Parathyroid adenoma (tissue), 2 donors: ENCODE data around the gene MGAT4B.

Experiments used
- H2AFZ ChIP-seq: fragments of 300-600 bp; sonication (generic); one replicate; pipeline ENCODE4 v1.7.0; 2017; ENCODE audit warnings: antibody characterized with exemption, mild to moderate bottlenecking
- H3K27ac ChIP-seq: fragments of 300-600 bp; sonication (generic); one replicate; pipeline ENCODE4 v1.7.0; 2017
- H3K27me3 ChIP-seq: fragments of 300-600 bp; sonication (generic); one replicate; pipeline ENCODE4 v1.7.0; 2017; ENCODE audit warnings: low read length; ENCODE audit not compliant: control insufficient read depth, insufficient read depth
- H3K36me3 ChIP-seq: fragments of 300-600 bp; sonication (generic); one replicate; pipeline ENCODE4 v1.7.0; 2017; ENCODE audit warnings: low read length; ENCODE audit not compliant: control insufficient read depth, insufficient read depth
- H3K4me1 ChIP-seq: fragments of 300-600 bp; sonication (generic); one replicate; pipeline ENCODE4 v1.7.0; 2017; ENCODE audit warnings: control low read depth
- H3K4me2 ChIP-seq: fragments of 300-600 bp; sonication (generic); one replicate; pipeline ENCODE4 v1.7.0; 2017; ENCODE audit warnings: low read length
- H3K4me3 ChIP-seq: fragments of 300-600 bp; sonication (generic); one replicate; pipeline ENCODE4 v1.7.0; 2017; ENCODE audit warnings: low read depth, low read length
- H3K79me2 ChIP-seq: fragments of 300-600 bp; sonication (generic); one replicate; pipeline ENCODE4 v1.7.0; 2017; ENCODE audit warnings: control low read depth
- H3K9ac ChIP-seq: fragments of 300-600 bp; sonication (generic); one replicate; pipeline ENCODE4 v1.7.0; 2017; ENCODE audit warnings: mild to moderate bottlenecking
- H3K9me3 ChIP-seq: fragments of 300-600 bp; sonication (generic); one replicate; pipeline ENCODE4 v1.7.0; 2017; ENCODE audit warnings: low read length; ENCODE audit not compliant: control insufficient read depth
- TF ChIP-seq, protein P1 (sequence below): fragments of 300-600 bp; sonication (generic); IDR thresholded peaks from one replicate; pipeline ENCODE4 v1.7.0; 2017; ENCODE audit warnings: antibody characterized with exemption, mild to moderate bottlenecking
- donor health status: primary hyperparathyroidism.

The MGAT4B gene

GRCh38 chr5:179771311-179771895 is 35.3 kb downstream of the MGAT4B start:
- Histone ChIP-seq H3K36me3 (no peaks in the 10 kb centered on the region), H3K27ac (no peak overlapping the region), H3K4me2 (no peak overlapping the region), H3K79me2 (peaks cover 46% of the 10 kb centered on the region), H3K27me3 (no peaks in the 10 kb centered on the region), H3K4me1 (no peaks in the 10 kb centered on the region), H3K4me3 (no peak overlapping the region), H3K9ac (no peak overlapping the region), H3K9me3 (no peaks in the 10 kb centered on the region), H2AFZ (no peak overlapping the region)
- TF ChIP-seq, protein P1, sequence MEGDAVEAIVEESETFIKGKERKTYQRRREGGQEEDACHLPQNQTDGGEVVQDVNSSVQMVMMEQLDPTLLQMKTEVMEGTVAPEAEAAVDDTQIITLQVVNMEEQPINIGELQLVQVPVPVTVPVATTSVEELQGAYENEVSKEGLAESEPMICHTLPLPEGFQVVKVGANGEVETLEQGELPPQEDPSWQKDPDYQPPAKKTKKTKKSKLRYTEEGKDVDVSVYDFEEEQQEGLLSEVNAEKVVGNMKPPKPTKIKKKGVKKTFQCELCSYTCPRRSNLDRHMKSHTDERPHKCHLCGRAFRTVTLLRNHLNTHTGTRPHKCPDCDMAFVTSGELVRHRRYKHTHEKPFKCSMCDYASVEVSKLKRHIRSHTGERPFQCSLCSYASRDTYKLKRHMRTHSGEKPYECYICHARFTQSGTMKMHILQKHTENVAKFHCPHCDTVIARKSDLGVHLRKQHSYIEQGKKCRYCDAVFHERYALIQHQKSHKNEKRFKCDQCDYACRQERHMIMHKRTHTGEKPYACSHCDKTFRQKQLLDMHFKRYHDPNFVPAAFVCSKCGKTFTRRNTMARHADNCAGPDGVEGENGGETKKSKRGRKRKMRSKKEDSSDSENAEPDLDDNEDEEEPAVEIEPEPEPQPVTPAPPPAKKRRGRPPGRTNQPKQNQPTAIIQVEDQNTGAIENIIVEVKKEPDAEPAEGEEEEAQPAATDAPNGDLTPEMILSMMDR, result no peak

- no peak overlapping the region for H2AFZ ChIP-seq
- TF ChIP-seq, protein P1, result no peak
- H3K9me3 ChIP-seq, result no peaks in the 10 kb centered on the region
- no peaks in the 10 kb centered on the region for H3K27me3 ChIP-seq
- H3K4me3 ChIP-seq, result no peak overlapping the region
- H3K36me3 ChIP-seq, result no peaks in the 10 kb centered on the region
- peaks cover 50% of the 10 kb centered on the region for H3K79me2 ChIP-seq
- no peak overlapping the region for H3K4me2 ChIP-seq
- H3K9ac ChIP-seq, result no peak overlapping the region
- H3K4me1 ChIP-seq, result no peaks in the 10 kb centered on the region
- H3K27ac ChIP-seq, result no peak overlapping the region
Measured at GRCh38 chr5:179769796-179770195, 36.9 kb downstream of the MGAT4B start.

GRCh38 chr5:179769271-179769670 is 37.4 kb downstream of the MGAT4B start:
- TF ChIP-seq, protein P1, result no peak
- no peaks in the 10 kb centered on the region for H3K27me3 ChIP-seq
- H3K36me3 ChIP-seq, result no peaks in the 10 kb centered on the region
- no peak overlapping the region for H3K9ac ChIP-seq
- no peaks in the 10 kb centered on the region for H3K4me1 ChIP-seq
- H3K4me3 ChIP-seq, result no peak overlapping the region
- H3K27ac ChIP-seq, result no peak overlapping the region
- H2AFZ ChIP-seq, result no peak overlapping the region
- H3K79me2 ChIP-seq, result peaks cover 45% of the 10 kb centered on the region
- H3K4me2 ChIP-seq, result no peak overlapping the region
- no peaks in the 10 kb centered on the region for H3K9me3 ChIP-seq

- Histone ChIP-seq H3K27ac (no peak overlapping the region), H3K27me3 (no peaks in the 10 kb centered on the region), H3K9me3 (no peaks in the 10 kb centered on the region), H3K79me2 (peaks cover 43% of the 10 kb centered on the region), H2AFZ (no peak overlapping the region), H3K9ac (no peak overlapping the region), H3K4me3 (no peak overlapping the region), H3K4me2 (no peak overlapping the region), H3K4me1 (peaks cover 6% of the 10 kb centered on the region), H3K36me3 (no peaks in the 10 kb centered on the region)
- TF ChIP-seq, protein P1, result no peak
Measured at GRCh38 chr5:179768326-179769085, 38.2 kb downstream of the MGAT4B start.
